Fibroblast of lung (primary cell): ENCODE results near the gene CCDC85B. TPM values are rescaled to one million over a fixed set of nuclear protein-coding genes. Genes with fewer than 3 reads are reported as not detected.

Experiments
- DNase-seq, 2 donors: peaks; one replicate each; pipeline versions ENCODE4 v3.0.0 to v3.0.0-alpha.2; 2010; ENCODE audit warnings: low read depth in 2 of 2
- H2AFZ ChIP-seq: 2 replicates; pipeline ENCODE4 v1.5.1; 2012; ENCODE audit warnings: low read length, control low read depth, inconsistent platforms
- H3K27ac ChIP-seq: 2 replicates; pipeline ENCODE4 v1.5.1; 2011; ENCODE audit warnings: low read length, control low read depth; ENCODE audit not compliant: insufficient read depth
- H3K27me3 ChIP-seq: 2 replicates; pipeline ENCODE4 v1.5.1; 2011; ENCODE audit warnings: mild to moderate bottlenecking, low read length; ENCODE audit not compliant: control insufficient read depth, insufficient read depth
- H3K36me3 ChIP-seq: 2 replicates; pipeline ENCODE4 v1.5.1; 2011; ENCODE audit warnings: low read length; ENCODE audit not compliant: control insufficient read depth, insufficient read depth
- H3K4me1 ChIP-seq: 2 replicates; pipeline ENCODE4 v1.5.1; 2011; ENCODE audit warnings: low read length; ENCODE audit not compliant: control insufficient read depth, insufficient read depth; ENCODE audit errors: extremely low read depth
- H3K4me2 ChIP-seq: 2 replicates; pipeline ENCODE4 v1.5.1; 2011; ENCODE audit warnings: low read length, control low read depth; ENCODE audit not compliant: insufficient read depth; ENCODE audit errors: extremely low read depth
- H3K4me3 ChIP-seq, 4 experiments: fragments of 200-600 bp in 1 of 4; sonication (generic) in 1 of 4; replicated peaks in 1 of 4; 2 replicates each; pipeline ENCODE4 v1.5.1; 2011 to 2016; ENCODE audit warnings: low read length in 4 of 4, low read depth in 3 of 4, mild to moderate bottlenecking in 3 of 4, control low read depth in 2 of 4, inconsistent platforms in 1 of 4, mixed read lengths in 1 of 4; ENCODE audit not compliant: insufficient read depth in 1 of 4; ENCODE audit errors: control extremely low read depth in 1 of 4
- H3K79me2 ChIP-seq: 2 replicates; pipeline ENCODE4 v1.5.1; 2012; ENCODE audit warnings: mild to moderate bottlenecking, low read length, inconsistent platforms; ENCODE audit not compliant: control insufficient read depth, insufficient read depth
- H3K9ac ChIP-seq: 2 replicates; pipeline ENCODE4 v1.5.1; 2011; ENCODE audit warnings: mild to moderate bottlenecking, low read length, control low read depth; ENCODE audit not compliant: insufficient read depth
- H3K9me3 ChIP-seq: 2 replicates; pipeline ENCODE4 v1.5.1; 2012; ENCODE audit warnings: low read depth, low read length; ENCODE audit not compliant: control insufficient read depth, insufficient read depth
- H4K20me1 ChIP-seq: 2 replicates; pipeline ENCODE4 v1.5.1; 2011; ENCODE audit warnings: low read length; ENCODE audit not compliant: control insufficient read depth, insufficient read depth; ENCODE audit errors: extremely low read depth
- EZH2 ChIP-seq: IDR thresholded peaks from 2 replicates; pipeline ENCODE4 v1.5.1; 2012; ENCODE audit warnings: low read length, control low read depth, mild to moderate bottlenecking; ENCODE audit errors: missing control alignments
- polyA plus RNA-seq, 2 donors: library from polyadenylated mRNA; depleted of rRNA in 1 of 2; stranded (reverse) in 1 of 2; unstranded in 1 of 2; fragments of >200 nt; gene quantifications; 2 replicates each; pipeline ENCODE4 v1.2.1, GENCODE V29; 2011 to 2012; ENCODE audit warnings: missing spikeins in 1 of 2
- total RNA-seq: library from RNA; depleted of rRNA; stranded (reverse); fragments of >200 nt; gene quantifications from 2 replicates; pipeline ENCODE4 v1.2.1, GENCODE V29; 2014
- TF ChIP-seq, protein P1 (sequence below), 2 donors: IDR thresholded peaks in 1 of 2; conservative IDR thresholded peaks in 1 of 2; 1 replicate in 1 of 2; 2 replicates in 1 of 2; pipeline ENCODE4 v1.5.1; 2011 to 2012; ENCODE audit warnings: low read length in 2 of 2, control low read depth in 1 of 2, inconsistent platforms in 1 of 2, low read depth in 1 of 2, mild to moderate bottlenecking in 1 of 2

The CCDC85B gene
- total and polyA plus RNA-seq, 2 donors (not counting 1 experiment from before 2014, with no cell fraction given): 18.1 to 118 TPM

DNA sequence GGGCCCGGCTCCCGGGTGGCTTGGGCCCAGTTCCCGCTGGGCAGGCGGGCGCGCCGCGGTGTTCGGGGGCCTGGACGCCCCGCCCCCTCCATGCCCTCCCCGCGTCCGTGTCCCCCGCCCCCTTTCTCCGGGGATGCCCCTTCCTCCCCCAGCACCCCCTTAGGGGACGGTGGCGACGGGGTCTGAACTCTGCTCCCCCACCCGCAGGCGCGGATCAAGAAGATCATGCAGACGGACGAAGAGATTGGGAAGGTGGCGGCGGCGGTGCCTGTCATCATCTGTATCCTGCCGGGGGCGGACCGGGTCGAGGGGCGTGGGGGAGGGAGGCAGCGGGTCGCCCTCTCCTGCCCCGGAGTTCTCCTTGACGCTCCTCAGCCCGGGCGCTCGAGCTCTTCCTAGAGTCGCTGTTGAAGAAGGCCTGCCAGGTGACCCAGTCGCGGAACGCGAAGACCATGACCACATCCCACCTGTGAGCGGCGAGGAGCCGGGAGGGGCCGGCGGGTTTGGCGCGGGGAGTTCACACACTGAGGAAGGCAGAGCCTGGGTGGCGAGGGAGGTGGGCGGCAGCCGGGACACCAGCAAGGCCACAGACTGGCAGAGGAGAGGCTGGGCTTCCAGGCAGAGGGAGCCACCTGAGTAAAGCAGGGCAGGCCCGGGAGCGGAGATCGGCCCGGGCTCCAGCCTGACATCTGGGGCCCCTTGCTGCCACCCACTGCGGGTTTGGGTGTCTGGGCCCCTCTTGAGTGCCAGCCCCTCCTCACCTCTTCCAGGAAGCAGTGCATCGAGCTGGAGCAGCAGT, 29.3 kb downstream of the CCDC85B start:
- TF ChIP-seq EZH2: no peak
- TF ChIP-seq, protein P1, sequence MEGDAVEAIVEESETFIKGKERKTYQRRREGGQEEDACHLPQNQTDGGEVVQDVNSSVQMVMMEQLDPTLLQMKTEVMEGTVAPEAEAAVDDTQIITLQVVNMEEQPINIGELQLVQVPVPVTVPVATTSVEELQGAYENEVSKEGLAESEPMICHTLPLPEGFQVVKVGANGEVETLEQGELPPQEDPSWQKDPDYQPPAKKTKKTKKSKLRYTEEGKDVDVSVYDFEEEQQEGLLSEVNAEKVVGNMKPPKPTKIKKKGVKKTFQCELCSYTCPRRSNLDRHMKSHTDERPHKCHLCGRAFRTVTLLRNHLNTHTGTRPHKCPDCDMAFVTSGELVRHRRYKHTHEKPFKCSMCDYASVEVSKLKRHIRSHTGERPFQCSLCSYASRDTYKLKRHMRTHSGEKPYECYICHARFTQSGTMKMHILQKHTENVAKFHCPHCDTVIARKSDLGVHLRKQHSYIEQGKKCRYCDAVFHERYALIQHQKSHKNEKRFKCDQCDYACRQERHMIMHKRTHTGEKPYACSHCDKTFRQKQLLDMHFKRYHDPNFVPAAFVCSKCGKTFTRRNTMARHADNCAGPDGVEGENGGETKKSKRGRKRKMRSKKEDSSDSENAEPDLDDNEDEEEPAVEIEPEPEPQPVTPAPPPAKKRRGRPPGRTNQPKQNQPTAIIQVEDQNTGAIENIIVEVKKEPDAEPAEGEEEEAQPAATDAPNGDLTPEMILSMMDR (conservative IDR thresholded peaks at IDR 0.05 in 1 of 2, IDR thresholded peaks at IDR 0.05 in 1 of 2; ENCODE audit: low read depth in 1 of 2, low read length in 2 of 2): no peak
- H3K9ac ChIP-seq: peak overlapping the region; percentile 76
- no peaks in the 10 kb centered on the region for H3K27me3 ChIP-seq
- peaks cover 20% of the 10 kb centered on the region for H3K36me3 ChIP-seq
- H3K4me1 ChIP-seq: peaks cover 35% of the 10 kb centered on the region
- peak overlapping the region; percentile 56 for H2AFZ ChIP-seq
- peak overlapping the region; percentile 86 for H3K4me2 ChIP-seq
- peak overlapping the region; percentile 68 to 95 (median 76) for H3K4me3 ChIP-seq
- DNase-seq: peak in 1 of 2 donors; percentile 17
- no peaks in the 10 kb centered on the region for H4K20me1 ChIP-seq
- peaks cover 62% of the 10 kb centered on the region for H3K79me2 ChIP-seq
- H3K27ac ChIP-seq: peak overlapping the region; percentile 69
- no peaks in the 10 kb centered on the region for H3K9me3 ChIP-seq

DNA sequence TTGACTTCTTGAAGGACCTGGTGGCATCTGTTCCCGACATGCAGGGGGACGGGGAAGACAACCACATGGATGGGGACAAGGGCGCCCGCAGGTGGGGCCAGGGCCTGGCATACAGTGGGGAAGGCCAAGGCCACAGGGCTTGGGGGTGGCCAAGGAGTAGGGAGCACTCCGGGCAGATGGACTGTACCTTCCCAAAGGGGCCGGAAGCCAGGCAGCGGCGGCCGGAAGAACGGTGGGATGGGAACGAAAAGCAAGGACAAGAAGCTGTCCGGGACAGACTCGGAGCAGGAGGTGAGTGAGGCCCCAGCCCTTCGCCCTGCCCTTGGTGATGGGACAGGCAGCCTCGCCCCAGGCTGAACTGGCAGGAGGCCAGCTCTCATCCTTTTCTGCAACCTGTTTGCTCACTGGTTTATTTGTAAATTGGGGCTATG, 29.9 kb downstream of the CCDC85B start:
- no peak for TF ChIP-seq EZH2
- peaks cover 56% of the 10 kb centered on the region for H3K79me2 ChIP-seq

DNA sequence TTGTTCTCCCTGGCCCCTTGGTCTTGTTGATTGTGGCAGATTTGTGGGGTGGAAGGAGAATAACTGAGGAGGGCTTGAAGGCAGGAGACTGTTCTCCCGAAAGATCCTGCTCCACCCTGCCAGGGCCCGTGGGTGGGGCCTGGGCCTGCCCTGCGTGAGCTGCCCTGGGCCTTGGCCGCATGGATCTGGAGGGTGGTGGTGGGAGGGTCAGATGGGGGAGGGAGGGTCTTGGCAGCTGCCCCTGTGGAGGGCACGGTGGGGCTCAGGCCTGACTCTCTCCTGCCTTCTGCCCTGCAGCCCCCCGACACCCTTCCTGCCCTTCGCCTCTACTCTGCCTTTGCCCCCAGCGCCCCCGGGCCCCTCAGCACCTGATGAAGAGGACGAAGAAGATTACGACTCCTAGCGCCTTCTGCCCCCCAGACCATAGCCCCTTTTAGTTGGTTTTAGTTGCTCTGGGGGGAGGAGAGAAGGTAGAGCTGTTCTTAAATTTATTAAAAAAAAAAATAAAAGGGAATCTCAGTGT, 30.6 kb downstream of the CCDC85B start:
- Histone ChIP-seq H3K36me3 (peaks cover 22% of the 10 kb centered on the region), H3K27ac (no peak overlapping the region)

More for the DNA sequence above, 29.9 kb downstream of the CCDC85B start:
- Histone ChIP-seq H3K36me3 (peaks cover 22% of the 10 kb centered on the region), H4K20me1 (no peaks in the 10 kb centered on the region), H3K9ac (peak overlapping the region; percentile 76), H3K27ac (peak overlapping the region; percentile 69), H3K27me3 (no peaks in the 10 kb centered on the region), H3K4me3 (peak overlapping the region; percentile 68 to 95 (median 76)), H3K4me1 (peaks cover 28% of the 10 kb centered on the region), H3K4me2 (peak overlapping the region; percentile 86), H3K9me3 (no peaks in the 10 kb centered on the region), H2AFZ (no peak overlapping the region)
- DNase-seq: no peak

More for the DNA sequence above, 30.6 kb downstream of the CCDC85B start:
- Histone ChIP-seq H3K9ac (no peak overlapping the region), H3K4me2 (peak overlapping the region; percentile 86), H3K4me3 (peak overlapping the region; percentile 68 to 95 (median 76)), H3K4me1 (peaks cover 25% of the 10 kb centered on the region), H3K9me3 (no peaks in the 10 kb centered on the region), H2AFZ (no peak overlapping the region), H3K79me2 (peaks cover 56% of the 10 kb centered on the region), H3K27me3 (no peaks in the 10 kb centered on the region), H4K20me1 (no peaks in the 10 kb centered on the region)
- no peak for TF ChIP-seq EZH2
- DNase-seq: no peak
